IMR-90 (cell line): ENCODE data around the gene TGM6. TPM values are rescaled to one million over a fixed set of nuclear protein-coding genes. Genes with fewer than 3 reads are reported as not detected.

ENCODE experiments used
- ATAC-seq: fragments of 200-7000 bp; cut with Tn5 transposase; 2 replicates; pipeline ENCODE4 v1.9.1; 2020; ENCODE audit warnings: low read depth, mild to moderate bottlenecking, moderate library complexity
- BruUV-seq: library from RNA; stranded (reverse); fragments of 400-500 nt; replicated peaks from 2 replicates; lab custom pipeline; 2021; lab: Mats Ljungman, UMichigan
- CTCF ChIA-PET: fragments of 300-600 bp; formaldehyde crosslinking; extraction: SDS; loops from one replicate; lab custom pipeline; 2021; ENCODE audit warnings: antibody characterized with exemption; lab: Yijun Ruan, JAX
- POLR2A ChIA-PET: fragments of 300-600 bp; sonication (Branson Sonifier 250); formaldehyde crosslinking; loops from one replicate; lab custom pipeline; 2022; ENCODE audit warnings: antibody characterized with exemption; ENCODE audit not compliant: unreplicated experiment; lab: Charles Lee
- DNase-seq: peaks from one replicate; pipeline ENCODE4 v3.0.0; 2013
- H2AFZ ChIP-seq: replicated peaks from 2 replicates; pipeline ENCODE3; 2013; ENCODE audit warnings: low read length, mild to moderate bottlenecking; ENCODE audit not compliant: poor library complexity
- H2AK5ac ChIP-seq: 2 replicates; pipeline ENCODE4 v1.6.1; 2013; ENCODE audit warnings: low read depth, low read length, inconsistent platforms
- H2AK9ac ChIP-seq: replicated peaks from 2 replicates; pipeline ENCODE3; 2013; ENCODE audit warnings: mild to moderate bottlenecking, low read depth, low read length, moderate library complexity; ENCODE audit not compliant: poor library complexity
- H2BK120ac ChIP-seq: 2 replicates; pipeline ENCODE4 v1.6.1; 2013; ENCODE audit warnings: low read depth, low read length, inconsistent platforms
- H2BK15ac ChIP-seq: 3 replicates; pipeline ENCODE4 v1.6.1; 2013; ENCODE audit warnings: low read depth, low read length, inconsistent platforms
- H2BK20ac ChIP-seq: 2 replicates; pipeline ENCODE4 v1.6.1; 2013; ENCODE audit warnings: low read depth, mild to moderate bottlenecking, inconsistent platforms, low read length, moderate library complexity
- H2BK5ac ChIP-seq: 2 replicates; pipeline ENCODE4 v1.6.1; 2013; ENCODE audit warnings: mild to moderate bottlenecking, low read depth, low read length, inconsistent platforms; ENCODE audit not compliant: poor library complexity, severe bottlenecking
- H3K14ac ChIP-seq: replicated peaks from 2 replicates; pipeline ENCODE4 v1.6.1; 2013; ENCODE audit warnings: low read depth, low read length, inconsistent platforms
- H3K18ac ChIP-seq: 2 replicates; pipeline ENCODE4 v1.6.1; 2013; ENCODE audit warnings: low read depth, low read length, control low read depth
- H3K23ac ChIP-seq: 2 replicates; pipeline ENCODE4 v1.6.1; 2013; ENCODE audit warnings: low read depth, low read length, inconsistent platforms
- H3K27ac ChIP-seq: 2 replicates; pipeline ENCODE4 v1.5.1; 2013; ENCODE audit warnings: mild to moderate bottlenecking, control low read depth, low read length; ENCODE audit not compliant: insufficient read depth
- H3K27me3 ChIP-seq: 2 replicates; pipeline ENCODE4 v1.6.1; 2013; ENCODE audit warnings: low read length; ENCODE audit not compliant: control insufficient read depth, insufficient read depth
- H3K36me3 ChIP-seq: 2 replicates; pipeline ENCODE4 v1.6.1; 2013; ENCODE audit warnings: low read length, mixed read lengths; ENCODE audit not compliant: control insufficient read depth, insufficient read depth
- H3K4ac ChIP-seq: 2 replicates; pipeline ENCODE4 v1.6.1; 2013; ENCODE audit warnings: low read depth, low read length, inconsistent platforms
- H3K4me1 ChIP-seq: 2 replicates; pipeline ENCODE4 v1.6.1; 2013; ENCODE audit warnings: low read length, mixed read lengths; ENCODE audit not compliant: control insufficient read depth, insufficient read depth
- H3K4me2 ChIP-seq: 2 replicates; pipeline ENCODE4 v1.6.1; 2013; ENCODE audit warnings: low read depth, mild to moderate bottlenecking, control low read depth, low read length, moderate library complexity
- H3K4me3 ChIP-seq: 2 replicates; pipeline ENCODE4 v1.5.1; 2013; ENCODE audit warnings: low read depth, mild to moderate bottlenecking, control low read depth, low read length, moderate library complexity; ENCODE audit not compliant: insufficient read depth
- H3K56ac ChIP-seq: 2 replicates; pipeline ENCODE4 v1.6.1; 2013; ENCODE audit warnings: low read length, inconsistent platforms; ENCODE audit not compliant: insufficient read depth; ENCODE audit errors: extremely low read depth
- H3K79me1 ChIP-seq, 2 experiments: 2 replicates each; pipeline ENCODE4 v1.6.1; 2013; ENCODE audit warnings: low read length in 2 of 2, inconsistent platforms in 1 of 2, low read depth in 1 of 2
- H3K9ac ChIP-seq: 2 replicates; pipeline ENCODE4 v1.6.1; 2013; ENCODE audit warnings: low read depth, low read length, control low read depth
- H3K9me1 ChIP-seq: 2 replicates; pipeline ENCODE4 v1.6.1; 2013; ENCODE audit warnings: low read length, inconsistent platforms; ENCODE audit not compliant: insufficient read depth
- H3K9me3 ChIP-seq: 2 replicates; pipeline ENCODE4 v1.6.1; 2013; ENCODE audit warnings: low read length; ENCODE audit not compliant: control insufficient read depth, insufficient read depth
- H4K20me1 ChIP-seq: 2 replicates; pipeline ENCODE4 v1.6.1; 2013; ENCODE audit warnings: low read length, inconsistent platforms; ENCODE audit not compliant: insufficient read depth
- H4K5ac ChIP-seq: 2 replicates; pipeline ENCODE4 v1.6.1; 2013; ENCODE audit warnings: mild to moderate bottlenecking, low read depth, low read length, control low read depth
- H4K8ac ChIP-seq, 2 experiments: 2 replicates each; pipeline ENCODE4 v1.6.1; 2013; ENCODE audit warnings: low read depth in 2 of 2, low read length in 2 of 2, control low read depth in 1 of 2, inconsistent platforms in 1 of 2
- H4K91ac ChIP-seq: 2 replicates; pipeline ENCODE4 v1.6.1; 2013; ENCODE audit warnings: low read depth, low read length, inconsistent platforms; ENCODE audit not compliant: insufficient read depth
- BHLHE40 ChIP-seq: fragments of 150-350 bp; IDR thresholded peaks from 2 replicates; pipeline ENCODE4 v1.6.1; 2016; ENCODE audit warnings: mild to moderate bottlenecking, low read depth, low read length
- CEBPB ChIP-seq: IDR thresholded peaks from 2 replicates; pipeline ENCODE4 v1.6.1; 2012; ENCODE audit warnings: low read depth, low read length, improper control_type of control experiment
- FOS ChIP-seq: fragments of 150-350 bp; IDR thresholded peaks from 2 replicates; pipeline ENCODE4 v1.6.1; 2016; ENCODE audit warnings: low read depth, low read length
- MAFK ChIP-seq: IDR thresholded peaks from 2 replicates; pipeline ENCODE4 v1.6.1; 2012; ENCODE audit warnings: low read depth, low read length, improper control_type of control experiment
- MAZ ChIP-seq: IDR thresholded peaks from 2 replicates; pipeline ENCODE4 v1.6.1; 2012; ENCODE audit warnings: low read depth, mild to moderate bottlenecking, low read length, improper control_type of control experiment, moderate library complexity, borderline replicate concordance
- MXI1 ChIP-seq: IDR thresholded peaks from 2 replicates; pipeline ENCODE4 v1.6.1; 2012; ENCODE audit warnings: low read depth, mild to moderate bottlenecking, low read length, moderate library complexity, borderline replicate concordance
- NFE2L2 ChIP-seq: fragments of 150-350 bp; IDR thresholded peaks from 2 replicates; pipeline ENCODE4 v1.6.1; 2016; ENCODE audit warnings: low read depth, mild to moderate bottlenecking, low read length
- POLR2A ChIP-seq: IDR thresholded peaks from 2 replicates; pipeline ENCODE4 v1.6.1; 2012; ENCODE audit warnings: mild to moderate bottlenecking, low read depth, low read length
- RAD21 ChIP-seq: IDR thresholded peaks from 2 replicates; pipeline ENCODE4 v1.6.1; 2012; ENCODE audit warnings: low read length, improper control_type of control experiment
- RCOR1 ChIP-seq: IDR thresholded peaks from 2 replicates; pipeline ENCODE4 v1.6.1; 2012; ENCODE audit warnings: mild to moderate bottlenecking, low read length, improper control_type of control experiment; ENCODE audit not compliant: insufficient replicate concordance
- RFX5 ChIP-seq: IDR thresholded peaks from 2 replicates; pipeline ENCODE4 v1.8.0; 2012; ENCODE audit warnings: low read depth, mild to moderate bottlenecking, low read length, moderate library complexity
- SMC3 ChIP-seq: fragments of 150-350 bp; IDR thresholded peaks from 2 replicates; pipeline ENCODE4 v1.6.1; 2016; ENCODE audit warnings: low read depth, mild to moderate bottlenecking, antibody characterized with exemption, low read length, moderate library complexity
- WGBS, 2 experiments: methylation state at CpG; one replicate each; pipeline versions ENCODE4 v1.1.5 to v1.1.7; 2013; ENCODE audit warnings: missing lambda C conversion rate in 2 of 2; ENCODE audit not compliant: insufficient read length in 1 of 2; ENCODE audit errors: extremely low coverage in 2 of 2; 5-methylcytosine and 5-hydroxymethylcytosine counted together
- dilution Hi-C: fragments of 300-500 bp; cut with HindIII; formaldehyde crosslinking; loops from one replicate; pipeline ENCODE4 v1.14.3; 2018; ENCODE audit warnings: low sequenced_read_pairs; ENCODE audit not compliant: unreplicated experiment
- in situ Hi-C: fragments of 300-500 bp; cut with MboI; formaldehyde crosslinking; loops from 3 replicates; pipeline ENCODE4 v1.14.3; 2019; ENCODE audit warnings: low sequenced_read_pairs, inconsistent platforms, mixed read lengths
- intact Hi-C: fragments of 100-400 bp; cut with micrococcal nuclease; formaldehyde crosslinking; loops from 2 replicates; pipeline ENCODE4 v1.10.0; 2022
- polyA plus RNA-seq, 3 experiments: library from polyadenylated mRNA; depleted of rRNA; stranded (reverse); fragments of >200 nt; gene quantifications; 2 replicates each; pipeline ENCODE4 v1.2.3, GENCODE V29; 2012; ENCODE audit warnings: low replicate concordance in 1 of 3
- total RNA-seq: library from RNA; depleted of rRNA; stranded (reverse); fragments of >200 nt; gene quantifications from 2 replicates; pipeline ENCODE4 v1.2.3, GENCODE V29; 2012
- TF ChIP-seq, protein P1 (sequence below): fragments of 150-350 bp; IDR thresholded peaks from 2 replicates; pipeline ENCODE4 v1.6.1; 2017; ENCODE audit warnings: mild to moderate bottlenecking, antibody characterized with exemption, low read length, low read depth

TGM6 gene
- total and polyA plus RNA-seq, 2 of the 4 experiments (the other 2 are of a cell fraction), result not detected

DNA sequence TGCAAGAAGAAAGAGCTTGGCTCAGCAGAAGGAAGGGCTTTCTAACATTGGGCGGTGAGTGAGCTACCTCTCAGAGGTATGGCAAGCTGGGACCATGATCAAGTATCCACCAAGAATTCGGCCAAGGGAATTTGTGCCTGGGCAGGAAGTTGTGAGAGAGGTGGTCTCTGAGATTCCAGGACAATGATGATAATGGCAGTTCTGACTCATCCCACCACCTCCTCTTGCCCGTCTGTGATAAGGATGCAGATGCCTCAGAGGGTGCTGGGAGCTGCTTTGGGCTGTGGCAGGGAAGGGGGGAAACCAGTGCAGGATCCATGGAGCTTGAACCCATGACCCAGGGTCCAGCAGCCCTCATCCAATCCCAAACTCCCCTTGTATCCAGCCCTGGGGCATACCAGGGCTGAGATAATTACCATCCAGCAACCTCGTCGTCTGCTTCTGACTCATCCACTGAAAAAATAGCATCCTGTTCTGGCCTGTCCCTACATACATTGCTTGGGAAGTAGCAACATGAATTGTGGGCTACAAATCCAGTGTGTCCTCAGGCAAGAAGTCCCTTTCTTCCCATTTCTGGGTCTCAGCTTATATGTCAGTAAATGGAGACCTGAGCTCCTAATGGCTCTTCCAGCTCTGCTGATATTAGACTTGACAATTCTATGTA, 5.9 kb downstream of the TGM6 start:
- no peak overlapping the region for H3K18ac ChIP-seq
- H3K4me2 ChIP-seq, result no peak overlapping the region
- no peak overlapping the region for H2AK9ac ChIP-seq
- H3K56ac ChIP-seq, result no peak overlapping the region
- H3K27ac ChIP-seq, result no peak overlapping the region
- no peak overlapping the region for H2BK15ac ChIP-seq
- no peak overlapping the region for H2BK20ac ChIP-seq
- no peak overlapping the region for H4K8ac ChIP-seq
- no peaks in the 10 kb centered on the region for H4K20me1 ChIP-seq
- no peak overlapping the region for H2BK5ac ChIP-seq
- H2AK5ac ChIP-seq, result no peak overlapping the region
- no peak overlapping the region for H4K91ac ChIP-seq
- H2BK120ac ChIP-seq, result no peak overlapping the region
- dilution Hi-C loops, result no loop called here
- H3K9me3 ChIP-seq, result peaks cover 2% of the 10 kb centered on the region
- DNase-seq (peak; percentile 38), ATAC-seq (no peak)
- 28% methylated on average over 3 of the region's 5 CpGs; no CpG with 5 or more reads in 1 of the 2 experiments for WGBS, 2 experiments
- no TSS peak for BruUV-seq
- no peak overlapping the region for H3K23ac ChIP-seq
- H3K9ac ChIP-seq, result no peak overlapping the region
- in situ Hi-C loops, result no loop called here
- TF ChIP-seq NFE2L2 (no peak), POLR2A (no peak), RAD21 (no peak), BHLHE40 (no peak), RCOR1 (no peak), MAFK (no peak), MAZ (no peak), RFX5 (no peak), MXI1 (no peak), CEBPB (no peak), FOS (no peak), SMC3 (no peak)
- TF ChIP-seq, protein P1, sequence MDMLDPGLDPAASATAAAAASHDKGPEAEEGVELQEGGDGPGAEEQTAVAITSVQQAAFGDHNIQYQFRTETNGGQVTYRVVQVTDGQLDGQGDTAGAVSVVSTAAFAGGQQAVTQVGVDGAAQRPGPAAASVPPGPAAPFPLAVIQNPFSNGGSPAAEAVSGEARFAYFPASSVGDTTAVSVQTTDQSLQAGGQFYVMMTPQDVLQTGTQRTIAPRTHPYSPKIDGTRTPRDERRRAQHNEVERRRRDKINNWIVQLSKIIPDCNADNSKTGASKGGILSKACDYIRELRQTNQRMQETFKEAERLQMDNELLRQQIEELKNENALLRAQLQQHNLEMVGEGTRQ, result no peak
- H2AFZ ChIP-seq, result no peak overlapping the region
- no peaks in the 10 kb centered on the region for H3K27me3 ChIP-seq
- H3K4me1 ChIP-seq, result no peaks in the 10 kb centered on the region
- H3K4me3 ChIP-seq, result no peak overlapping the region
- H4K5ac ChIP-seq, result no peak overlapping the region
- H3K14ac ChIP-seq, result no peak overlapping the region
- ChIA-PET CTCF (no interaction called here), POLR2A (no interaction called here)
- no peaks in the 10 kb centered on the region for H3K36me3 ChIP-seq
- no peaks in the 10 kb centered on the region for H3K9me1 ChIP-seq
- no peaks in the 10 kb centered on the region for H3K79me1 ChIP-seq
- intact Hi-C loops, result no loop called here
- H3K4ac ChIP-seq, result no peak overlapping the region
